Mammary epithelial cell (primary cell): ENCODE measurements around the gene NRXN2.

Source experiments
- EZH2 ChIP-seq: IDR thresholded peaks from 2 replicates; pipeline ENCODE4 v1.6.1; 2012; ENCODE audit warnings: low read length, inconsistent platforms, borderline replicate concordance
- TF ChIP-seq, protein P1 (sequence below), 2 donors: IDR thresholded peaks in 1 of 2; conservative IDR thresholded peaks in 1 of 2; 2 replicates each; pipeline ENCODE4 v1.5.1; 2011 to 2012; ENCODE audit warnings: inconsistent platforms in 2 of 2, low read length in 2 of 2, mild to moderate bottlenecking in 2 of 2, control low read depth in 1 of 2, low read depth in 1 of 2; ENCODE audit not compliant: insufficient read depth in 1 of 2; ENCODE audit errors: extremely low read depth in 1 of 2

DNA sequence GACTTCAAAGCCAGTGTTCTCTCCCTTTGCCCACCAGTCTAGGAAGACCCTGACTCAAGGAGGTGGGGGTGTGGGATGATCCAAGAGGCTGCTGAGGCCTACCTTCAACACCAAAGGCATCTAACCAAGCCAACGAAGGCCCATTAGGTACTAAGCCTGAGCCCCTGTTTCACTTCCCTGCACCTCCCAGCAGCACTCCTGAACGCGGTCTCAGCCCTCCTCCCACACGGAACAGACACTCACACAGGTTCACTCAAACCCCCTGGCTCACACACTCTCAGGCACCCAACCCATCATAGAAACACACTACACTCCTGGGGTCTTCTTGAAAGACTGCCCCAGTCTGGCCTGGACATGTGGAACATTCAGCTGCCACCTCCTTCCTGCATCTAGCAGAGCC lies 91.3 kb downstream of the NRXN2 start:
- TF ChIP-seq, protein P1, sequence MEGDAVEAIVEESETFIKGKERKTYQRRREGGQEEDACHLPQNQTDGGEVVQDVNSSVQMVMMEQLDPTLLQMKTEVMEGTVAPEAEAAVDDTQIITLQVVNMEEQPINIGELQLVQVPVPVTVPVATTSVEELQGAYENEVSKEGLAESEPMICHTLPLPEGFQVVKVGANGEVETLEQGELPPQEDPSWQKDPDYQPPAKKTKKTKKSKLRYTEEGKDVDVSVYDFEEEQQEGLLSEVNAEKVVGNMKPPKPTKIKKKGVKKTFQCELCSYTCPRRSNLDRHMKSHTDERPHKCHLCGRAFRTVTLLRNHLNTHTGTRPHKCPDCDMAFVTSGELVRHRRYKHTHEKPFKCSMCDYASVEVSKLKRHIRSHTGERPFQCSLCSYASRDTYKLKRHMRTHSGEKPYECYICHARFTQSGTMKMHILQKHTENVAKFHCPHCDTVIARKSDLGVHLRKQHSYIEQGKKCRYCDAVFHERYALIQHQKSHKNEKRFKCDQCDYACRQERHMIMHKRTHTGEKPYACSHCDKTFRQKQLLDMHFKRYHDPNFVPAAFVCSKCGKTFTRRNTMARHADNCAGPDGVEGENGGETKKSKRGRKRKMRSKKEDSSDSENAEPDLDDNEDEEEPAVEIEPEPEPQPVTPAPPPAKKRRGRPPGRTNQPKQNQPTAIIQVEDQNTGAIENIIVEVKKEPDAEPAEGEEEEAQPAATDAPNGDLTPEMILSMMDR (conservative IDR thresholded peaks at IDR 0.05 in 1 of 2, IDR thresholded peaks at IDR 0.05 in 1 of 2; ENCODE audit: extremely low read depth in 1 of 2, insufficient read depth in 1 of 2, low read depth in 1 of 2, low read length in 2 of 2) = no peak
- no peak for TF ChIP-seq EZH2
